Stimulated activated CD8-positive, alpha-beta memory T cell treated with anti-CD3 and anti-CD28 coated beads, Interleukin-15, amount 100 ng/mL, for 24 hours (primary cell): ENCODE results near the gene BCO1.

Experiments used
- DNase-seq: peaks from one replicate; pipeline ENCODE4 v3.0.0-alpha.2; 2020; ENCODE audit warnings: low read depth

BCO1 gene

GRCh38 chr16:81237282-81237681, 1.2 kb upstream of the BCO1 start:
- DNase-seq: no peak

- DNase-seq: no peak
Measured at GRCh38 chr16:81237942-81238295, 570 bp upstream of the BCO1 start.

GRCh38 chr16:81239367-81240121, 1.1 kb downstream of the BCO1 start:
- no peak for DNase-seq

GRCh38 chr16:81241706-81242105, 3.2 kb downstream of the BCO1 start:
- no peak for DNase-seq

GRCh38 chr16:81242977-81243618, 4.6 kb downstream of the BCO1 start:
- no peak for DNase-seq

GRCh38 chr16:81243942-81244341, 5.5 kb downstream of the BCO1 start:
- no peak for DNase-seq

GRCh38 chr16:81251871-81252270, 13.4 kb downstream of the BCO1 start:
- no peak for DNase-seq

GRCh38 chr16:81253141-81253540, 14.7 kb downstream of the BCO1 start:
- DNase-seq: no peak

- no peak for DNase-seq
Measured at GRCh38 chr16:81254922-81255526, 16.5 kb downstream of the BCO1 start.

- DNase-seq: no peak
Measured at GRCh38 chr16:81259916-81260315, 21.4 kb downstream of the BCO1 start.

- no peak for DNase-seq
Measured at GRCh38 chr16:81261049-81261648, 22.7 kb downstream of the BCO1 start.

- no peak for DNase-seq
Measured at GRCh38 chr16:81263470-81264220, 25.2 kb downstream of the BCO1 start.

GRCh38 chr16:81264386-81264785, 25.9 kb downstream of the BCO1 start:
- no peak for DNase-seq

GRCh38 chr16:81265052-81265451, 26.6 kb downstream of the BCO1 start:
- DNase-seq: no peak

- DNase-seq: no peak
Measured at GRCh38 chr16:81265658-81266451, 27.4 kb downstream of the BCO1 start.

GRCh38 chr16:81266680-81267095, 28.2 kb downstream of the BCO1 start:
- no peak for DNase-seq

- DNase-seq: no peak
Measured at GRCh38 chr16:81268509-81268908, 30.0 kb downstream of the BCO1 start.

- DNase-seq: no peak
Measured at GRCh38 chr16:81273223-81273950, 34.9 kb downstream of the BCO1 start.

- DNase-seq: no peak
Measured at GRCh38 chr16:81275064-81275532, 36.6 kb downstream of the BCO1 start.

- DNase-seq: no peak
Measured at GRCh38 chr16:81275795-81276194, 37.3 kb downstream of the BCO1 start.

GRCh38 chr16:81276323-81276722, 37.8 kb downstream of the BCO1 start:
- no peak for DNase-seq
